ENCODE measurements around the gene E2F8. TPM values are rescaled to one million over a fixed set of nuclear protein-coding genes. Genes with fewer than 3 reads are reported as not detected.

Gene E2F8
- total and polyA plus RNA-seq, 9 of the 15 experiments (the other 6 are each of a cell fraction or from before 2014, with no cell fraction given), result 6.9 to 23.6 (median 12.1) TPM

DNA sequence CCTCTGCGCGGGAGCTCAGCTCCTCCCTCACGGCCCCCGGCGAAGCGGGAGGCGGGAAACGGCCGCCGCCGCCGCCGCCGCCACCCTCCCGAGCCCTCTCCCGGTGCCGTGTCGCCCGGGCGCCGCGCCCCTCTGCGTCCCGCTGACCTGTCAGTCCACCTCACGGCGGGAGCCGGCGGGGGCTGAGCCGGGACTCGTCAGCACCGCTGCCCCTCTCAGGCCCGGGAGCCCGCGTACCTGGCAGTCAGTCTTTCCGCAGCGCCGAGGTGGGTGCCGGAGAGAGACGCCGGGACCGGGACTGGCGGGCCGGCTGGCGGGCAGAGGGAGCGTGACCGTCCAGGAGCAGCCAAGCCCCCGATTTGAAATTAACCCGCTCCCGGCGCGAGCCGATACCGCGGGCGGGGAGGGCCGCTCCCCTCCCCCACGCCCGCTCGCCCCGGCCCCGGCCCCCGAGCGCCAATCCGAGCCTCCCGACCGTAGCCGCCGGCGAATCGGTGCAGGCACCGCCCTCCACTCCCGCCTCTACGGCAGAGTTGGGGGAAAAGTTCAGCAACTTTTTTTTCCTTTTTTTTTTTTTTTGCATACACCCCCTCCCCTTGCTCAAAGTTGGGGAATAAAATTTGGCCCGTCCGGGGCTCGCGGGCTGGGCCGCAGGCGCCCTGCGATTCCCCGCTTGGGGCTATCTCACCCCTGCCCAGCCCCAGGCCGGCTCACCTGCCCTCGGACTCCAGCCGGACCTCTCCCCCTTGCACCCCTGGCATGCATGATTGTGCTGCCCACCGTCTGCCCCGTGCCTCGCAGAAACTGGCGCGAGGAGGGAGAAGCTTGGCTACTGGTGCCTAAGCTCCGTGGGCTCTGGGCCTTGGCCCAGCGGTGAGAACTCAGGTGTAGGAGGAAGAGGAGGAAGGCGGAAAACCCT lies 774 bp upstream of the E2F8 start (continued):
- TF ChIP-seq, protein P1, sequence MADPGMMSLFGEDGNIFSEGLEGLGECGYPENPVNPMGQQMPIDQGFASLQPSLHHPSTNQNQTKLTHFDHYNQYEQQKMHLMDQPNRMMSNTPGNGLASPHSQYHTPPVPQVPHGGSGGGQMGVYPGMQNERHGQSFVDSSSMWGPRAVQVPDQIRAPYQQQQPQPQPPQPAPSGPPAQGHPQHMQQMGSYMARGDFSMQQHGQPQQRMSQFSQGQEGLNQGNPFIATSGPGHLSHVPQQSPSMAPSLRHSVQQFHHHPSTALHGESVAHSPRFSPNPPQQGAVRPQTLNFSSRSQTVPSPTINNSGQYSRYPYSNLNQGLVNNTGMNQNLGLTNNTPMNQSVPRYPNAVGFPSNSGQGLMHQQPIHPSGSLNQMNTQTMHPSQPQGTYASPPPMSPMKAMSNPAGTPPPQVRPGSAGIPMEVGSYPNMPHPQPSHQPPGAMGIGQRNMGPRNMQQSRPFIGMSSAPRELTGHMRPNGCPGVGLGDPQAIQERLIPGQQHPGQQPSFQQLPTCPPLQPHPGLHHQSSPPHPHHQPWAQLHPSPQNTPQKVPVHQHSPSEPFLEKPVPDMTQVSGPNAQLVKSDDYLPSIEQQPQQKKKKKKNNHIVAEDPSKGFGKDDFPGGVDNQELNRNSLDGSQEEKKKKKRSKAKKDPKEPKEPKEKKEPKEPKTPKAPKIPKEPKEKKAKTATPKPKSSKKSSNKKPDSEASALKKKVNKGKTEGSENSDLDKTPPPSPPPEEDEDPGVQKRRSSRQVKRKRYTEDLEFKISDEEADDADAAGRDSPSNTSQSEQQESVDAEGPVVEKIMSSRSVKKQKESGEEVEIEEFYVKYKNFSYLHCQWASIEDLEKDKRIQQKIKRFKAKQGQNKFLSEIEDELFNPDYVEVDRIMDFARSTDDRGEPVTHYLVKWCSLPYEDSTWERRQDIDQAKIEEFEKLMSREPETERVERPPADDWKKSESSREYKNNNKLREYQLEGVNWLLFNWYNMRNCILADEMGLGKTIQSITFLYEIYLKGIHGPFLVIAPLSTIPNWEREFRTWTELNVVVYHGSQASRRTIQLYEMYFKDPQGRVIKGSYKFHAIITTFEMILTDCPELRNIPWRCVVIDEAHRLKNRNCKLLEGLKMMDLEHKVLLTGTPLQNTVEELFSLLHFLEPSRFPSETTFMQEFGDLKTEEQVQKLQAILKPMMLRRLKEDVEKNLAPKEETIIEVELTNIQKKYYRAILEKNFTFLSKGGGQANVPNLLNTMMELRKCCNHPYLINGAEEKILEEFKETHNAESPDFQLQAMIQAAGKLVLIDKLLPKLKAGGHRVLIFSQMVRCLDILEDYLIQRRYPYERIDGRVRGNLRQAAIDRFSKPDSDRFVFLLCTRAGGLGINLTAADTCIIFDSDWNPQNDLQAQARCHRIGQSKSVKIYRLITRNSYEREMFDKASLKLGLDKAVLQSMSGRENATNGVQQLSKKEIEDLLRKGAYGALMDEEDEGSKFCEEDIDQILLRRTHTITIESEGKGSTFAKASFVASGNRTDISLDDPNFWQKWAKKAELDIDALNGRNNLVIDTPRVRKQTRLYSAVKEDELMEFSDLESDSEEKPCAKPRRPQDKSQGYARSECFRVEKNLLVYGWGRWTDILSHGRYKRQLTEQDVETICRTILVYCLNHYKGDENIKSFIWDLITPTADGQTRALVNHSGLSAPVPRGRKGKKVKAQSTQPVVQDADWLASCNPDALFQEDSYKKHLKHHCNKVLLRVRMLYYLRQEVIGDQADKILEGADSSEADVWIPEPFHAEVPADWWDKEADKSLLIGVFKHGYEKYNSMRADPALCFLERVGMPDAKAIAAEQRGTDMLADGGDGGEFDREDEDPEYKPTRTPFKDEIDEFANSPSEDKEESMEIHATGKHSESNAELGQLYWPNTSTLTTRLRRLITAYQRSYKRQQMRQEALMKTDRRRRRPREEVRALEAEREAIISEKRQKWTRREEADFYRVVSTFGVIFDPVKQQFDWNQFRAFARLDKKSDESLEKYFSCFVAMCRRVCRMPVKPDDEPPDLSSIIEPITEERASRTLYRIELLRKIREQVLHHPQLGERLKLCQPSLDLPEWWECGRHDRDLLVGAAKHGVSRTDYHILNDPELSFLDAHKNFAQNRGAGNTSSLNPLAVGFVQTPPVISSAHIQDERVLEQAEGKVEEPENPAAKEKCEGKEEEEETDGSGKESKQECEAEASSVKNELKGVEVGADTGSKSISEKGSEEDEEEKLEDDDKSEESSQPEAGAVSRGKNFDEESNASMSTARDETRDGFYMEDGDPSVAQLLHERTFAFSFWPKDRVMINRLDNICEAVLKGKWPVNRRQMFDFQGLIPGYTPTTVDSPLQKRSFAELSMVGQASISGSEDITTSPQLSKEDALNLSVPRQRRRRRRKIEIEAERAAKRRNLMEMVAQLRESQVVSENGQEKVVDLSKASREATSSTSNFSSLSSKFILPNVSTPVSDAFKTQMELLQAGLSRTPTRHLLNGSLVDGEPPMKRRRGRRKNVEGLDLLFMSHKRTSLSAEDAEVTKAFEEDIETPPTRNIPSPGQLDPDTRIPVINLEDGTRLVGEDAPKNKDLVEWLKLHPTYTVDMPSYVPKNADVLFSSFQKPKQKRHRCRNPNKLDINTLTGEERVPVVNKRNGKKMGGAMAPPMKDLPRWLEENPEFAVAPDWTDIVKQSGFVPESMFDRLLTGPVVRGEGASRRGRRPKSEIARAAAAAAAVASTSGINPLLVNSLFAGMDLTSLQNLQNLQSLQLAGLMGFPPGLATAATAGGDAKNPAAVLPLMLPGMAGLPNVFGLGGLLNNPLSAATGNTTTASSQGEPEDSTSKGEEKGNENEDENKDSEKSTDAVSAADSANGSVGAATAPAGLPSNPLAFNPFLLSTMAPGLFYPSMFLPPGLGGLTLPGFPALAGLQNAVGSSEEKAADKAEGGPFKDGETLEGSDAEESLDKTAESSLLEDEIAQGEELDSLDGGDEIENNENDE (IDR thresholded peaks at IDR 0.05; ENCODE audit: low read depth, low read length), result no peak
- TF ChIP-seq ZNF609 (CRISPR knock-in tag; IDR thresholded peaks at IDR 0.05; ENCODE audit: borderline replicate concordance), result no peak
- TF ChIP-seq TGIF2 (CRISPR knock-in tag; IDR thresholded peaks at IDR 0.05), result 0 out of 2 replicates have a peak, but pooled peaks have one; percentile 26
- TF ChIP-seq E2F4 (CRISPR knock-in tag; IDR thresholded peaks at IDR 0.05; ENCODE audit: low read depth), result no peak
- TF ChIP-seq ZBTB9 (CRISPR knock-in tag; IDR thresholded peaks at IDR 0.05), result 0 out of 2 replicates have a peak, but pooled peaks have one; percentile 63
- TF ChIP-seq GABPB1 (CRISPR knock-in tag; IDR thresholded peaks at IDR 0.05), result no peak

Measured in K562 (cell line).